GM18868 (cell line): ENCODE results near the gene SEMA3A.
A peak's percentile ranks its signal among the peaks of the same experiment; 100 is the strongest.
"Not testable (repeated sequence)": the region's sequence is repeated elsewhere in the genome, so short reads cannot be mapped to it uniquely, and the experiment has no call there.

ENCODE experiments used
- ATAC-seq: cut with Tn5 transposase; IDR thresholded peaks from one replicate; pipeline ENCODE4 v1.9.1; 2021; ENCODE audit warnings: mild to moderate bottlenecking, moderate library complexity; ENCODE audit not compliant: unreplicated experiment

The SEMA3A gene

DNA sequence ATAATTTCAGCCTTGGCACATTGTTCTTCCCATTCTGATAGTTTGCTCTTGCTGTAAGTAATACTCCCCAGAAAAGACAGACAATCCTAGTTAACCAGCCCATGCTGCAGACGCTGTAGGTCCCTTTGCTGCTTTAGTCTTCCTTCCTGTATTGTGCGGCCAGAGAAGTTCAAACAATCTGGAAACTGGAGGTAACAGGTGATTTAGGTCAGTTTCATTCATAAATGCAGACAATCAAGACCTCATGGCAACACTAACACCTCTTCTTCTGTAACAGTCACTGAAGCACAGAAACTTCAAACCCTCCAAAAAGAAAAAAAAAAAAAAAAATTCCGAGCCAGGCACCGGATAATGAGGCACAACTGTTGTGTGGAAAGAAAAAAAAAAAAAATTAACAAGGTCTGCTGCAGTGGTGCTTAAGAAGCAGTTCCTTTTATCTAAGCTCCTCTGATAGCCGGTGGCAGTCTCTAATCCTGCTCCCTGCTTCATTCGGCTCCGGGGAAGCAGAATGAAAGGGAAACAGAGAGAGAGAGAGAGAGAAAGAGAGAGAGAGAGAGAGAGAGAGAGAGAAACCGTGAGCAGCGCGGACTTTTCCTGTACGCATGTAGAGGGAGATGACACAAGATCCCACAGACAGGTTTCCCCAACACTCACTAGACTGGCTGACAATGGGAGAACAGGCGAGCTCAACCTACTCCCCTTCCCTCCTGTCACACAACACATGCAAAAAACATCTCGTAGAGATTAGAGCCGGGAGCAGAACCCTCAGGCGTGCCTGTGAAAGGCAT is at the start of gene SEMA3A:
Gene SEMA3A (minus strand): TSS at position 306 of the 788 bp plus-strand sequence. CDS start 203 bp downstream, at position 103.
- ATAC-seq: peak; percentile 47

DNA sequence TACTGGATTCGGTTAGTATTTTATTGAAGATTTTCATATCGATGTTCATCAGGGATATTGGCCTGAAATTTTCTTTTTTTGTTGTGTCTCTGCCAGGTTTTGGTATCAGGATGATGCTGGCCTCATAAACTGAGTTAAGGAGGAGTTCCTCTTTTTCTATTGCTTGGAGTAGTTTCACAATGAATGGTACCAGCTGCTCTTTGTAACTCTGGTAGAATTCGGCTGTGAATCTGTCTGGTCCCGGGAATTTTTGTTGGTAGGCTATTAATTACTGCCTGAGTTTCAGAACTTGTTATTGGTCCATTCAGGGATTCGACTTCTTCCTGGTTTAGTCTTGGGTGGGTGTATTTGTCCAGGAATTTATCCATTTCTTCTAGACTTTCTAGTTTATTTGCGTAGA is 48.4 kb upstream of the SEMA3A start:
- not testable (repeated sequence) for ATAC-seq

DNA sequence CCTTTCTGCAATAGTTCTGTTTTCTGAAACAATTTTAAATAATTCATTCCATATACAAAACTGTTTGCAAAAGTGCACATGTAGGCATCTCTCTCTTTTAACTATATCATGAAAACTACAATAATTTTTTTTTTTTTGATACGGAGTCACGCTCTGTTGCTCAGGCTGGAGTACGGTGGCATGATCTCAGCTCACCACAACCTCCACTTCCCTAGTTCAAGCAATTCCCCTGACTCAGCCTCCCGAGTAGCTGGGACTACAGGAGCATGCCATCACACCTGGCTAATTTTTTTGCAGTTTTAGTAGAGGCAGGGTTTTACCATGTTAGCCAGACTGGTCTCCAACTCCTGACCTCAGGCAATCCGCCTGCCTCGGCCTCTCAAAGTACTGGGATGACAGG is 44.0 kb upstream of the SEMA3A start:
- no peak for ATAC-seq

DNA sequence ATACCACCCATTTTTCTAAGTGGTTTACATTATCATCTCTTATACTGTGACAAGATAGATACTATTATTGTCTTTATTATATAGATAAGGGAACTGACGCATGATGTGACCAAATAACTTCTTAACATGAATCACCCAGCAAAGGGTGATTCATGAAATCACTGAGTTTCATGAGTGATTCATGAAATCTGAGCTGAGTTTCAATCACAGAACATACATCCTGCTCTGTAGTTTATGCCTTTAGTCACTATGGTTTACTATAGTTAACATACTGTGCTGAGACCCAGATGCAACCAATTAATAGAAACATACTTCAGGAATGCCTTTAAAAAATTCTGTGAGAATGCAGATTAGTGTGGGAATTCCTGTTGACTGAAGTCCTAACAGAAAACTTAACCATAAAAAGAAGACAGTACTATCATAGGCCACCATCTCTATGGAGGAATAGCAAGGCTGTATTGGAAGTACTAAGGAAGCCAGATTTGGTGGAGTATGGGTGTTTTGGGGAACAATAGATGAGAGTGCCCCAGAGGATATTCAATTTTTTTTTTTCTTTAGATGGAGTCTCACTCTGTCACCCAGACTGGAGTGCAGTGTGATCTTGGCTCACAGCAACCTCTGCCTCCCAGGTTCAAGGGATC is 43.1 kb upstream of the SEMA3A start:
- peak; percentile 82 for ATAC-seq

DNA sequence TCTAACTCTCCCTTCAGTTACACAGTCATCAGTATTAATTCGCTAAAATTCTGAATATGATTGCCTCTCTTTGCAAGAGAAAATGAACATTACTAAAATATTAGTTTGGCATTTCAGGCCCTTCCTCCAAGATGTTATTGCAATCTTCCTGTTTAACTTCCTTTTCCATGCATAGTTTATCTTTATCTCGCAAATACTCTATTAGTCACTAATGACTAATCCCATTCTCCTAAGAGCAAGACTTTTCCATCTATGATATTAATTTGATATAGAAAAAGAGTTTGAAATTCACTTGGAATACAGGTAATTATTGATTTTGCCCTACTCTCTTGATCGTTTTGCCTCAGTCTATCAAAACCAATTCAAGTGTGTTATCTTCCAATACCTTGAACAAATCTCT is 41.8 kb upstream of the SEMA3A start:
- ATAC-seq: no peak

DNA sequence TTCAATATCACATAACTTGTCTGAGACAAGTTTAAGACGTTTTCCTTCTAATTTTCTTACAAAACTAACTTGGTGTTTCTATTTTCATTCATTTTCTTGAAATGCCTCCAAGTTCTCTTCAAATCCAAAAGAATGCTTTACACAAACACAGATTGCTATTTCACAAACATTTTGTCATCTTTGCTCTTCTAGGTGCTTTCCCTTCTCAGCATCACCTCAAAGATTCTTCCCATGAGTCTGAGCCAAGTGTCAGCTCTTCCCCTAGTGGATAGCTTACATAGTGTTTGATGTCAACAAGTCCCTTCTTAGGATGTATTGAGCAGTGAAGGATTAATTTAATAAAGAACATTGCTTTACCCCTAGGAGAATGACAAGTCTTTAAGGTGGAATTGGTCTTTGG is 38.1 kb upstream of the SEMA3A start:
- ATAC-seq: no peak

DNA sequence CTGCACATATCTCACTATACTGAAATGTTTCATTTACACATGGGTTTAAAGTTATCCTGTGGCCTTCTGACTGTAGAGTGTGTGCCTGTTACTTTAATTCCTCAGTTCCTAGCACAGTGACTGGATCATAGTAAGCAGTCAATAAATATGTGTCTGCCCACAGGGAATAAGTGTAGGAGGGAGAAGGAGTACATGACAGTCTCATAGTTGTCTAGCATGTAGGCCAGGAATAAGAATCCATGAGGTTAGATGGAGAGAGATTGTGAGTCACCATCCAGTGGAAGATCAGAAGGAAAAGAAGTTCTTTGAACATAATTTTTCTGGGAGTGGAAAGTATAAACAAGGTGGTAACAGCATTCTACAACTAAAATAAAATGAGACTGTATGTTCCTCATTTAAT is 36.6 kb upstream of the SEMA3A start:
- ATAC-seq: no peak

DNA sequence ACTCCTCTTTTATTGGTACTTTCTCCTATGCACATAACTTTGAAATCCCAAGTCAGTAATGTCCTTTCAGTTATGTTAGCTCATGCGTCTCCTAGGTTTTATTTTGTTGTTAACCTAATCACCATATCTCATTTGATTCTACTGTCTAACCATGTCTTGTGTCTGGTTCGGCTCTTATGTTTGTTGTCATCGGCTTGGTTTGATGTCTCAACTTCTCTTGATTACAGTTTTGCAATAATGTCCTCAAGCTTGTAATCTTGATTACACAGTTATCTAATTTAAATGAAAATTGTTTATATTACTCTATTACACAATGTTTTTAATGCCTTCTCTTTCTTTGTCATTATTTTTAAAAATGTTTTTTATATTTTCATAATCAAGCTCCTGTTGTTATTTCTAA is 35.9 kb upstream of the SEMA3A start:
- ATAC-seq: no peak

DNA sequence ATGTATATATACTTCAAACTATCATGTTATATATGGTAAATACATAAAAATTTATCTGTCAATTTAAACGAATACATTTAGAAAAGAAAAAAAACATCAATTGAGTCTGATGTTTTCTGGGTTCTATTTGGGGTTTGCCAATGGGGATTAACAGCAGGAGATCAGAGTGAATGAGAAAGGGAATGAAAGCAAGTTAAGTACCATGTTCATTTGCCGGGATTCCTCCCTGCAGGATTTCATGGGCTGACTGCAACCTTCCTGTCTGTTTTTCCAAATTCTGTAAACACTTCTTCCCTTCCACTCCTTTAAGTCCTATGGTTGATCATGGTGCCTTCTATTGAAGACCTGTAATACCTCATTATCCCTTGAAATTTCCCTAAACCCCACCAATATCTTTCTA is 33.9 kb upstream of the SEMA3A start:
- ATAC-seq: no peak

DNA sequence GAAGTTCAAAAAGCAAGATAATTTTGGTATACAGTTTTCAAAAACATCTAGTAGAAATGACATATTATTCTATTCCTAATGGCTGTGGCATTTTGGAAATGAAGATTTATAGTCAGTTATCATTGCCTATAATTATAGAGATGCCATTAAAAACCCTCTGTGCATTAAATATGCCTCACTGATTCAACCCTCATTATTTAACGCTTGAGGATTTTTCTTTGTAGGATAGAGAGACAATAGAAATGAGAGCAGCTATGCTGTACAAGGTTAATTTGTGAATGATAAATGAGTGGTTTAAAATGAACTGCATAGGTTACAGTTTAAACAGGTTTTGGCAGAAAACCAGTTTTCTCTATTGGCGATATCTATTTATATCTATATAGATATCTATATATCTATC is 32.2 kb upstream of the SEMA3A start:
- no peak for ATAC-seq

DNA sequence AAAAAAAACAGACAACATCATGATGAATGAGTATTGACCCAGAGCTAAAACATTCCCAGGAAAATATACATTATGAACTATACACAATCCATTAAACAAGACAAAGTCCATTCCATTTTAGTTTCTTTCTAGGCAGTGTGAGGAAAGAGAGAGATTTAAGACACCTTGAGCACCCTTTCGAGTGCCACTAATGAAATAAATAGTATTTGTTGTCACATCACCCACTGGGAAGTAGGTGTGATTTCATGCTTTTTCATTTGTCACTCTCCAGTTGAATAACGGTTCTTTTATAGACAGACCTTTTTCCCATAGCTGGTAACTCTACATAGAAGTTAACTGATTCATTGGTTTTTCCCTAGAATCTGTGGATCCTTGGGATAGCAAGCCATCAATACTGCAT is 29.9 kb upstream of the SEMA3A start:
- no peak for ATAC-seq

DNA sequence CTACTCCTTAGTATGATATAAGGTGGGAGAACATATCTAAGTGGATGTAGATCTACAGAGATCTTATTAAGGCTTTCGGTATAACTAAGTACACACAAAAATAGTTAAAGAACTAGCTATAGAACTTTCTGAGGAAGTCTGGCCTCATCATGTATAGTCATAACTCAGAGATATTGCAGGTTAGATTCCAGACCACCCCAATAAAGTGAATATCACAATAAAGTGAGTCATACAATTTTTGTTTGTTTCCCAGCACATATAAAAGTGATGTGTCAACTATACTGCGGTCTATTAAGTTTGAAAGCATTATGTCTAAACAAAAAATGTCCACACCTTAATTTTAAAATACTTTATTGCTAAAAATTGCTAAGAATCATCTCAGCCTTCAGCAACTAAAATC is 24.7 kb upstream of the SEMA3A start:
- ATAC-seq: no peak

DNA sequence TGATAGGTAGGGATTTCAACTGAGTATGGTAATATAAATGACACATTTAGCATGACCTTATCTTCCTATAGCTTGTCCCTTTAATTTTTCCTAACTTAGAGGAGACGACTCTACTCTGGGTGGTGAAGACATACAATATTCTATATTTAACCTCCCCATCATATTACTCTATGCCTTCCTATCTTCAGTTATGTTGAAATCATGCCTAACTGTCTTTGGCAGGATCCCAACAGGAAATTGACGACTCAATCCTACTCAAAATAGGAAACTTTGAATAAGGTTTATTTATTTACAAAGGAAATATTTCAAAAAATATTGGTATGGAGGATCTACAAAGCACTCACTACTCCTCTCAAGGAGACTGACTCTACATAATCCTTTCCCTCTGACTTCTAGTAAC is 24.1 kb upstream of the SEMA3A start:
- no peak for ATAC-seq

DNA sequence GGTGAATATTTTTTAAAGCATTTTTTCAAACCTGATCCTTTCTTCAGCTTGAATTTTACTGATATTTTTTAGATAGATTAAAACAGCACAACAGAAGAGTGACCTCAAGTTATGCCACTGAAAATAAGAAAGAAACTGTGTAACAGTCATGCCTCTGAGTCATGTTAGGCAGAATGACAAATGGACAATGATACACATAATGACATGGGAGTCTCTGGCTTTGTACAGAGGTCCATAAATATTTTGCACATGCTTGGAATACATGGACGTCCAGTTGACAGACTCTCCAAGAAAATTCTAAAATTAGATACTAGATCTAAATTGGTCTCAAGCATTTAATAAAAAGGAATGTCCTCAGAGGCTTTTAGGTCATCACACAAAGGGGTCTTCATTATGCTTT is 21.9 kb upstream of the SEMA3A start:
- ATAC-seq: no peak

DNA sequence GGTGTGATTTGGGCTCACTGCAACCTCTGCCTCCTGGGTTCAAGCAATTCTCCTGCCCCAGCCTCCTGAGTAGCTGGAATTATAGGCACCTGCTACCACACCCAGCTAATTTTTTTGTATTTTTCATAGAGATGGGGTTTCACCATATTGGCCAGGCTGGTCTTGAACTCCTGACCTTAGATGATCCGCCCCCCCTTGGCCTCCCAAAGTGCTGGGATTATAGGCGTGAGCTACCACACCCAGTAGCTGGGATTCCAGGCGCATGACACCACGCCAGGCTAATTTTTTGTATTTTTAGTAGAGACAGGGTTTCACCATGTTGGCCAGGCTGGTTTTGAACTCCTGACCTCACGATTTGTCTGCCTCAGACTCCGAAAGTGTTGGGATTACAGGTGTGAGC is 20.2 kb upstream of the SEMA3A start:
- not testable (repeated sequence) for ATAC-seq

DNA sequence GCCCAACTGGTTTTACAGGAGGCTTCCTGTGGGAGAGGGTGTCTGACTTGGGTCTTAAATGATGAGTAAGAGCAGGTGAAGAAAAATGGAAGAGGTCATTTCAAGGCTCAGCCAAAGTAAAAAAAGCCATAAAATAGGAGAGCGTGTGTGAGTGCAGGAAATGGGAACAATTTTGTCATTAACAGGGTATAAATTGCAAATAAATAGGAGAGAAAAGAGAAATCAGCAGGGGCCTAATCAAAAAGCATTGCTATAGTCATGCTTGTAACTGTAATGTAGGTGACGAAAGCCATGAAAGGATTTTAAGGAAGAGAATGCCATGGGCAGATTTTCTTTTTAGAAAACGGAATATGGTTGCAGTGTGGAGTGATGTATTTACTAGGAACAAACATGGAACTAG is 15.7 kb upstream of the SEMA3A start:
- no peak for ATAC-seq

DNA sequence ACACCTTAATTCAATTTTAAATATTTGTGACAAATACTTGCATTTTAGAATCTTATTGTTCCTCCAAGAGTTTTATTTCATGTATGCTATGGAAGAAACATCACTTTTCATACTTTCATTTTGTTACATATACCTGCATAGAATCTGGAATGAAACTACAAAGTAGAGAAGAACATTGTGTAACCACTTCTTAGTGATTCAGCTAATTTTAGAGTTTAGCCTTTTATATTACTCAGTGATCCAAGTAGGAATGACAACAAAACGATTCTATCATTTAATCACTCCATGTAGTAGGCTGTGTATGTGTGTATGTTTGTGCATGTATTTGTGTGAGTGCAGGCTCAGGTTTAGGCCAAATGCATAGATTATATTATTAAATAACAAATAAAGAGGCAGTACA is 14.4 kb upstream of the SEMA3A start:
- no peak for ATAC-seq

DNA sequence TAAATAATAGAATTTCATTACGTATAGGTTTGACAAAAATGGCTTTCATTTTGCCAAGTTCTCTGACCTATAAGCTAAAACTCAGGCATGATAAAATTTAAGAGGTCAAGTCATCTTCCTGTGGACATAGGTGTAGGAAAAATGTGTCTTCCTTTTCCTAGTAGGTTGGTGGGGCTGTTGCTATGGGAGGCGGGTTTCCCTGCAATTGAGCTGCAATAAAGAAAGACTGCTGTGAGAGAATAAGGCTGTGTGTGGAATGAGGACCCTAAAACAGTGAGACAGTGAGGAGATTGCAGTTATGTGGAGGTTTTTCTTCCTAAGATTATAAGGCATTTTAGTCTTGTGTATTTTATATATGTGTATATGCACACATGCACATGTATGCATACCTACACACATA is 13.0 kb upstream of the SEMA3A start:
- no peak for ATAC-seq

DNA sequence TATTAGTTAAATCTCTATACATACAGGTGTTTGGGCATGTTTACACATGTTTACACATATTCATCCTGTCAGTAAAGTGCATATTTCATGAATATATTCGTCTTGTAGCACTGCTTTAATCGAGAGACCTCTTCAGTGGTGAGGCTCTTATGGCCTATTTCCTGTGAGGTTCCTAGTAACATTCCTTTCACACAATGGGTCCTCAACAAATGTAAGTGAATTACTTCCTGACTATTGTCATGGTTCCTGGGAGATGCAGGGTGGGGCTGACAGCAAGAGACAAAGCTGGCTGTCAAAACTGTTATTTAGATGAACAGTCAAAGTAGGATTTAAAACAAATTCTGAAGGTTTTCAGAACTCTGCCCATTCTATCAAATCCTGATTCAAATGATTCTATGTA is 12.4 kb upstream of the SEMA3A start:
- ATAC-seq: no peak

DNA sequence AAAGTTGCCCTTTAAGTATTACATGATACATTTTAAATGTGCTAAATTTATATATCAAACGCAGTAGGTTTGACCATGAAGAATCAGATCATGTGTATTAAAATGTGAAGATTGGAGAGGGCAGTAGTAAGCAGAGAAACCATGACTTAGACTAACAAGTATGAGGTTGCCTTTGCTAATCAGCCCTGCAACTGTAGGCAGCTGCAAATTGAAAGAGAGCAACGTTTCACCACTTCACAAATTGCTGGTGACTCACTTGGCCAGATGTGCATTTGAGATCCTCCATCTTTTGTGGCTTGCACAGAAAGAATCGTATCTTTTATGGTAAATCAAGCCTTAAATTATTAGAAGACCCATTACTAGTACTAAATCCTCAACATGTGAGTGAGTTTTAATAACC is 10.1 kb upstream of the SEMA3A start:
- no peak for ATAC-seq

DNA sequence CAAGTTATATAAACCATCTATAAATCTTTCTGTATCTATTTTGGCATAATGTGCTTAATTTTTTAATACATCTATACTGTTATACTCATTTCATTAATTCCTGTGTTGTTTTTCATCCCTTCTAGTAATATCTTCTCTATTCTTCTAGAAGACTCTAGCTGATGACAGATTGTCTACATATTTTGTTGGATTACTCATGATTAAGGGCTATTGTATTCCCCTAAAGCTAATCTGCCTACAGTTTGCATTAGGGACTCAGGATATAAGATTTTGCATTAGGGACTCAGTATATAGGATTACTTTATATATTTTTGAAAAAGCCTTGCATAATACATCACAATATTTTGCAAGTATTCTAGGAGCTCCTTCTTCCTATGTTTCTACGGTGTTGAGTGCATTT is 8.3 kb upstream of the SEMA3A start:
- no peak for ATAC-seq

DNA sequence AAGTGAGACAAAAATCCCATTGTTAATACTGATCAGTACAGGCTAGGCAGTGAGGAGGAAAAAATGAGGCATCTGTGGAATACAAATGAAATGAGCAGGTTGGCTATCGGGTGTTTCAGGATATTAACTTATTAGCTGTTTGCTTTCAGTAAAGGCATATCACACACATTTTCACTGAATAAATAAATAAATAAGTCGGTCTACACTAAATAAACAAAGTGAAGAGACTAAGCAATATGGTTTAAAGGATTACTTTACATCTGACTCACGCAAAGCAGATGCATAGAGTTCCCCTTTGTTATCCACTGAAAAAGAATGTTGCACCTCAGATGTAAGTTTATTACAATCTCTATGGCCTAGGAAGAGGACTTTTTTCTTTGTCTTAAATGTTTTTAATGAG is 6.3 kb upstream of the SEMA3A start:
- no peak for ATAC-seq

DNA sequence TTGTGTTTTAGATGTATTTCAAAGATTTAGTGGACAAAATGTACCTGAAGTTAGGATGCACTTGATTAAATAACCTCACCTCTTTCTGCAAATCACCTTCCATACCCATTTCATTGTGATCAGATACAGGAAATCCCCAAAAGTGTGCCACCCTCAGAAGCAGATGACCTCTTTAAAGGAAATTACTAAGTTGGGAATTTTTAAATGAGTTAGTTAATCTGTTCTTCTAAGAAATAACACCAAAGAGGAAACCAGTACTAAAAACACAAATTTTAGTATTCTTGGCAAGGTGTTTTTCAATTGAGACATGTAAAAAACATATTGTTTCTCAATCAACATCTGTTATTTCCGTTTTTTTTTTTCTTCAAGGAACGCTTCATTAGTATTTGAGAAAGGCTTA is 4.6 kb upstream of the SEMA3A start:
- no peak for ATAC-seq
